SK-N-DZ (cell line): ENCODE measurements around the gene OR11A1.
"Not testable (repeated sequence)": the region's sequence is repeated elsewhere in the genome, so short reads cannot be mapped to it uniquely, and the experiment has no call there.

Experiments used
- DNase-seq: peaks from one replicate; pipeline ENCODE4 v3.0.0-alpha.2; 2015; ENCODE audit warnings: low spot score

The OR11A1 gene

GRCh38 chr6:29478740-29479139 lies 21.9 kb upstream of the OR11A1 start:
- DNase-seq, result no peak

GRCh38 chr6:29477923-29478450 lies 21.1 kb upstream of the OR11A1 start:
- no peak for DNase-seq

GRCh38 chr6:29474996-29475395 lies 18.1 kb upstream of the OR11A1 start:
- no peak for DNase-seq

- no peak for DNase-seq
Measured at GRCh38 chr6:29466241-29466640, 9.4 kb upstream of the OR11A1 start.

GRCh38 chr6:29465801-29466200 lies 8.9 kb upstream of the OR11A1 start:
- no peak for DNase-seq

GRCh38 chr6:29465279-29465678 lies 8.4 kb upstream of the OR11A1 start:
- no peak for DNase-seq

GRCh38 chr6:29462022-29462421 lies 5.2 kb upstream of the OR11A1 start:
- no peak for DNase-seq

- no peak for DNase-seq
Measured at GRCh38 chr6:29461021-29461814, 4.3 kb upstream of the OR11A1 start.

GRCh38 chr6:29451471-29452193 lies 5.2 kb downstream of the OR11A1 start:
- no peak for DNase-seq

- no peak for DNase-seq
Measured at GRCh38 chr6:29447670-29448069, 9.2 kb downstream of the OR11A1 start.

- DNase-seq, result not testable (repeated sequence)
Measured at GRCh38 chr6:29444031-29444430, 12.8 kb downstream of the OR11A1 start.

- DNase-seq, result no peak
Measured at GRCh38 chr6:29442719-29443118, 14.2 kb downstream of the OR11A1 start.

- no peak for DNase-seq
Measured at GRCh38 chr6:29439006-29439405, 17.9 kb downstream of the OR11A1 start, which contains the start of gene OR10C1. OR10C1 (plus strand) TSS chr6:29439306; CDS start chr6:29440016, 710 bp downstream.

GRCh38 chr6:29436730-29437129 lies 20.1 kb downstream of the OR11A1 start:
- not testable (repeated sequence) for DNase-seq

- no peak for DNase-seq
Measured at GRCh38 chr6:29426654-29427053, 30.2 kb downstream of the OR11A1 start.

GRCh38 chr6:29425075-29425474 lies 31.8 kb downstream of the OR11A1 start:
- DNase-seq, result no peak

- DNase-seq, result no peak
Measured at GRCh38 chr6:29424575-29424974, 32.3 kb downstream of the OR11A1 start.

GRCh38 chr6:29424168-29424567 lies 32.7 kb downstream of the OR11A1 start:
- no peak for DNase-seq

GRCh38 chr6:29419516-29419915 lies 37.4 kb downstream of the OR11A1 start:
- DNase-seq, result no peak

- no peak for DNase-seq
Measured at GRCh38 chr6:29414588-29414987, 42.3 kb downstream of the OR11A1 start, which contains the start of gene OR12D1. OR12D1 (plus strand) TSS chr6:29414928.

- no peak for DNase-seq
Measured at GRCh38 chr6:29403801-29404200, 53.1 kb downstream of the OR11A1 start.

- DNase-seq, result no peak
Measured at GRCh38 chr6:29399525-29399924, 57.3 kb downstream of the OR11A1 start.

GRCh38 chr6:29395331-29395730 lies 61.5 kb downstream of the OR11A1 start, which contains the start of gene OR12D2:
OR12D2 (plus strand) TSS chr6:29395631; CDS start chr6:29396700, 1,069 bp downstream.
- DNase-seq, result no peak
